Esophagus muscularis mucosa (tissue), 4 donors: Measurements from ENCODE around the gene ACTMAP. TPM values are rescaled to one million over a fixed set of nuclear protein-coding genes. Genes with fewer than 3 reads are reported as not detected.
"Not testable (repeated sequence)": the region's sequence is repeated elsewhere in the genome, so short reads cannot be mapped to it uniquely, and the experiment has no call there.

Experiments
- DNase-seq: peaks from one replicate; pipeline ENCODE4 v3.0.0-alpha.2; 2017; ENCODE audit errors: extremely low spot score
- H3K27ac ChIP-seq, 4 donors: fragments of 200-600 bp; sonication (generic); replicated peaks in 1 of 4; 1 replicate in 3 of 4; 2 replicates in 1 of 4; pipeline ENCODE4 v1.5.1; 2016 to 2019; ENCODE audit warnings: mild to moderate bottlenecking in 1 of 4
- H3K27me3 ChIP-seq, 4 donors: fragments of 200-600 bp; sonication (generic); one replicate each; pipeline versions ENCODE4 v1.5.1 to v1.6.0; 2016 to 2019
- H3K36me3 ChIP-seq, 4 donors: fragments of 200-600 bp; sonication (generic); one replicate each; pipeline ENCODE4 v1.5.1; 2016 to 2019
- H3K4me1 ChIP-seq, 4 donors: fragments of 200-600 bp; sonication (generic); one replicate each; pipeline ENCODE4 v1.5.1; 2016 to 2019
- H3K4me3 ChIP-seq, 4 donors: fragments of 200-600 bp; sonication (generic); 1 replicate in 2 of 4; 2 replicates in 2 of 4; pipeline ENCODE4 v1.5.1; 2016 to 2019; ENCODE audit warnings: mild to moderate bottlenecking in 4 of 4, moderate library complexity in 1 of 4
- H3K9me3 ChIP-seq, 4 donors: fragments of 200-600 bp; sonication (generic); 1 replicate in 3 of 4; 2 replicates in 1 of 4; pipeline ENCODE4 v1.5.1; 2016 to 2019
- EP300 ChIP-seq: sonication (generic); formaldehyde crosslinking; IDR thresholded peaks from one replicate; pipeline ENCODE4 v1.6.1; 2017; ENCODE audit warnings: antibody characterized with exemption
- POLR2A ChIP-seq: fragments of 450-650 bp; IDR thresholded peaks from one replicate; pipeline ENCODE4 v1.6.1; 2017; ENCODE audit warnings: antibody characterized with exemption, moderate library complexity, mild to moderate bottlenecking, low read depth
- POLR2AphosphoS5 ChIP-seq, 2 donors: sonication (generic); formaldehyde crosslinking; IDR thresholded peaks; one replicate each; pipeline ENCODE4 v1.6.1; 2017; ENCODE audit warnings: antibody characterized with exemption in 2 of 2
- WGBS: methylation state at CpG from one replicate; pipeline ENCODE4 v1.1.5; 2018; 5-methylcytosine and 5-hydroxymethylcytosine counted together
- intact Hi-C: fragments of 100-400 bp; cut with DNase I; formaldehyde crosslinking; loops from one replicate; pipeline ENCODE4 v1.15.1; 2023
- total RNA-seq, 4 donors: library from RNA; depleted of rRNA; stranded (reverse); fragments of >200 nt; gene quantifications; one replicate each; pipeline versions ENCODE4 v1.1.0 to v1.2.1, GENCODE V29; 2016
- TF ChIP-seq, protein P1 (sequence below), 3 experiments: fragments of 200-600 bp in 2 of 3; fragments of 450-650 bp in 1 of 3; sonication (generic) in 2 of 3; IDR thresholded peaks; one replicate each; pipeline ENCODE4 v1.5.1; 2017 to 2019; ENCODE audit warnings: antibody characterized with exemption in 3 of 3, mild to moderate bottlenecking in 2 of 3, moderate library complexity in 1 of 3

Gene ACTMAP
- total RNA-seq, 4 donors from 2014 or later, result 1.7 to 4.6 (median 3.7) TPM

DNA sequence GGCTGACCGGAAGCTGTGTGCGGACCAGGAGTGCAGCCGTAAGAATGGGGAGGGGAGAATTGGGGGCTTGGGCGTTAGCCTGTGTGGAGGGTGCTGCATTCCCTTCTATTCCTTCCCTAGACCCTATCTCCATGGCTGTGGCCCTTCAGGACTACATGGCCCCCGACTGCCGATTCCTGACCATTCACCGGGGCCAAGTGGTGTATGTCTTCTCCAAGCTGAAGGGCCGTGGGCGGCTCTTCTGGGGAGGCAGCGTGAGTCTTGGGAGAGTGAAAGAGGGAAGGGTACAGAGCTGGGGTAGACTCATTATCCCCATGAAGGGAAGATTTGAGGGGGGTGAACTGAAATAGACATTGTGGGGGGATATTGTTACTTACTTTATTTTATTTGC lies 25.4 kb upstream of the ACTMAP start:
- Histone ChIP-seq H3K4me3 (peak overlapping the region in 3 of 4 donors; percentile 17 to 33 (median 20)), H3K4me1 (peaks cover 16 to 20% (median 19%) of the 10 kb centered on the region in 4 donors), H3K9me3 (no peaks in the 10 kb centered on the region), H3K27ac (peak overlapping the region in 2 of 4 donors; percentile 31 to 37), H3K36me3 (peaks cover 0 to 1% (median 0%) of the 10 kb centered on the region in 4 donors), H3K27me3 (no peaks in the 10 kb centered on the region)
- TF ChIP-seq POLR2A (no peak), EP300 (no peak), POLR2AphosphoS5 (IDR thresholded peaks at IDR 0.05) (no peak)
- TF ChIP-seq, protein P1, sequence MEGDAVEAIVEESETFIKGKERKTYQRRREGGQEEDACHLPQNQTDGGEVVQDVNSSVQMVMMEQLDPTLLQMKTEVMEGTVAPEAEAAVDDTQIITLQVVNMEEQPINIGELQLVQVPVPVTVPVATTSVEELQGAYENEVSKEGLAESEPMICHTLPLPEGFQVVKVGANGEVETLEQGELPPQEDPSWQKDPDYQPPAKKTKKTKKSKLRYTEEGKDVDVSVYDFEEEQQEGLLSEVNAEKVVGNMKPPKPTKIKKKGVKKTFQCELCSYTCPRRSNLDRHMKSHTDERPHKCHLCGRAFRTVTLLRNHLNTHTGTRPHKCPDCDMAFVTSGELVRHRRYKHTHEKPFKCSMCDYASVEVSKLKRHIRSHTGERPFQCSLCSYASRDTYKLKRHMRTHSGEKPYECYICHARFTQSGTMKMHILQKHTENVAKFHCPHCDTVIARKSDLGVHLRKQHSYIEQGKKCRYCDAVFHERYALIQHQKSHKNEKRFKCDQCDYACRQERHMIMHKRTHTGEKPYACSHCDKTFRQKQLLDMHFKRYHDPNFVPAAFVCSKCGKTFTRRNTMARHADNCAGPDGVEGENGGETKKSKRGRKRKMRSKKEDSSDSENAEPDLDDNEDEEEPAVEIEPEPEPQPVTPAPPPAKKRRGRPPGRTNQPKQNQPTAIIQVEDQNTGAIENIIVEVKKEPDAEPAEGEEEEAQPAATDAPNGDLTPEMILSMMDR (IDR thresholded peaks at IDR 0.05), result no peak
- no peak for DNase-seq
- intact Hi-C loops, result no loop called here
- 86% methylated on average over 9 of the region's 10 CpGs for WGBS

DNA sequence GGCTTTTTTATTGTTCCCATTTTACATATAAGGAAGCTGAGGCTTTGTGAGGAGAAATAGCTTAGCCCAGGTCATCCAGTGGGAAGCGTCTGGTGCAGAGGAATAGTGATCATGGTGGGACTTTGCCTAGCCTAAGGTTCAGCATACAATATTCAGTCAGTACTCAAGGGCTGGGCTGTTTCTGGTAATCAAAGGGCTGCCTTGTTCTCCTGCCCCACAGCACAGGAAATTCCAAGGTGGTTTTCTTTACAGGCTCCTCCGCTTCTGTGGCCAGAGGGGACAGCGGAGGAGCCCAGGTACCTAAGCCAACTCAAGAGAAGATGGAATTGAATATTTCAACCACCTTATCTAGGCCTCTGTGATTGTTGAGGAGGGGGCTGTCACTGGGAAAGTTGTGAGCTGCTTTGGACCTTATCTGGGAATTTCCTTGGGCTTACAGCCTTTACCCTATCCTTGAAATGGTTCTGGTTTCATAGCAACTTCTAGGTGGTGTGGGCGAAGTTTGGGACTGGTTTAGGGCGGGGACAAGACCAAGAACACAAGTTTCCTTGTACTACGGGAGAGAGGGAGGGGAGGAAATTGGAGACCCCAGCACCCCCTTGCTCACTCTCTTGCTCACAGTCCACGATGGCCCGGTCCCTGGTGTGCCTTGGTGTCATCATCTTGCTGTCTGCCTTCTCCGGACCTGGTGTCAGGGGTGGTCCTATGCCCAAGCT lies 24.8 kb upstream of the ACTMAP start, which contains the start of gene MIA:
MIA (plus strand) TSS at position 606 of the 716 bp plus-strand sequence; CDS start at position 628, 22 bp downstream.
- Histone ChIP-seq H3K4me3 (peak within 1 kb of the TSS in 3 of 4 donors; percentile 17 to 33 (median 20)), H3K27me3 (no peaks in the 10 kb centered on the region)
- no peak for TF ChIP-seq POLR2AphosphoS5 (IDR thresholded peaks at IDR 0.05)
- TF ChIP-seq POLR2A, result no peak
- no peak for TF ChIP-seq EP300
- TF ChIP-seq, protein P1 (IDR thresholded peaks at IDR 0.05), result no peak

DNA sequence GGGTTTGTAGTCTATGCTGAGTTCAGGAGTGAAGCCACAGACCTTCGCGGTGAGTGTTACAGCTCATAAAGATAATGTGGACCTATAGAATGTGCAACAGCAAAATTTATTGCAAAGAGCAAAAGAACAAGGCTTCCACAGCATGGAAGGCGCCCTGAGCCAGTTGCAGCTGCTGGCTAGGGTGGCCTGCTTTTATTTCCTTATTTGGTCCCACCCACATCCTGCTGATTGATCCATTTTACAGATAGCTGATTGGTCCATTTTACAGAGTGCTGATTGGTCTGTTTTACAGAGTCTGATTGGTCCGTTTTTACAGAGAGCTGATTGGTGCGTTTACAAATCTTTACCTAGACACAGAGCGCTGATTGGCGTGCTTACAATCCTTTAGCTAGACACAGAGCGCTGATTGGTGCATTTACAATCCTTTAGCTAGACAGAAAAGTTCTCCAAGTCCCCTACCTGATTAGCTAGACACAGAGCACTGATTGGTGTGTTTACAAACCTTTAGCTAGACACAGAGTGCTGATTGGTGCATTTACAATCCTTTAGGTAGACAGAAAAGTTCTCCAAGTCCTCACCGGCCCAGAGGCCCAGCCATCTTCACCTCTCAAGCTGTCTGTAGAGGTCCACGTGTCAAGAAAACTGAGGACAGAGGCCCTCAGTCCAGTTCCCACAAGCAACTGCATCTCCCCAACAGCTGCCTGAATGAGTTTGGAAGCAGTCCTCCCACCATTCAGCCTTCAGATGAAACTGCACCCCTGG lies 21.0 kb upstream of the ACTMAP start:
- 96% methylated on average over 10 of the region's 10 CpGs for WGBS
- intact Hi-C loops, H3K27me3 ChIP-seq, H3K4me3 ChIP-seq, H3K9me3 ChIP-seq, H3K27ac ChIP-seq, DNase-seq, H3K4me1 ChIP-seq: not testable (repeated sequence)
- H3K36me3 ChIP-seq, result peaks cover 2 to 21% (median 10%) of the 10 kb centered on the region in 4 donors

More for the DNA sequence above, 24.8 kb upstream of the ACTMAP start, which contains the start of gene MIA:
- intact Hi-C loops, result no loop called here
- H3K36me3 ChIP-seq, result peaks cover 0 to 7% (median 0%) of the 10 kb centered on the region in 4 donors
- 78% methylated on average over 9 of the region's 9 CpGs for WGBS
- H3K9me3 ChIP-seq, result no peaks in the 10 kb centered on the region
- no peak for DNase-seq
- peaks cover 16 to 20% (median 19%) of the 10 kb centered on the region in 4 donors for H3K4me1 ChIP-seq
- H3K27ac ChIP-seq, result peak within 1 kb of the TSS in 3 of 4 donors; percentile 94 to 99 (median 99)

DNA sequence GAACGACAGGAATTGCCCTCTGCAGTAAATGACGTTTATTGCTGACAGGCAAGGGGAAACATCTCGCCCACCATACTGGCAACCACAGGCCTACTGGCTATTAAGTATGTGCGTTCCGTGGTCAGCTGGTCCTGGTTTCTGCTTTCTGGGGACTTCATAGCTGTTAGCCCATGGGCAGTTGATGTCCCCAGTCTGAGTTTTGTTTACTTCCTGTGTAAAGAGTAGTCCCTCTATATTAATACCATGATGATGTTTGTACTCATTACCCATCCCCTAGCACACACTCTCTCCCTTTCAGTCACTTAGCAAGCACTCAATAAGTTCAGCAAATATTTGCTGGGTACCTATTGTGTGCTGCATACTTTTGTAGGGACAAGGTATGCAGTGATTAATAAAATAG lies 18.6 kb upstream of the ACTMAP start:
- intact Hi-C loops, result no loop called here
- Histone ChIP-seq H3K36me3 (peaks cover 25 to 45% (median 34%) of the 10 kb centered on the region in 4 donors), H3K27me3 (no peaks in the 10 kb centered on the region), H3K27ac (no peak overlapping the region), H3K9me3 (no peaks in the 10 kb centered on the region), H3K4me3 (no peak overlapping the region), H3K4me1 (no peaks in the 10 kb centered on the region)
- no peak for DNase-seq
- WGBS, result 62% methylated on average over 5 of the region's 5 CpGs
- TF ChIP-seq, protein P1 (IDR thresholded peaks at IDR 0.05), result no peak

DNA sequence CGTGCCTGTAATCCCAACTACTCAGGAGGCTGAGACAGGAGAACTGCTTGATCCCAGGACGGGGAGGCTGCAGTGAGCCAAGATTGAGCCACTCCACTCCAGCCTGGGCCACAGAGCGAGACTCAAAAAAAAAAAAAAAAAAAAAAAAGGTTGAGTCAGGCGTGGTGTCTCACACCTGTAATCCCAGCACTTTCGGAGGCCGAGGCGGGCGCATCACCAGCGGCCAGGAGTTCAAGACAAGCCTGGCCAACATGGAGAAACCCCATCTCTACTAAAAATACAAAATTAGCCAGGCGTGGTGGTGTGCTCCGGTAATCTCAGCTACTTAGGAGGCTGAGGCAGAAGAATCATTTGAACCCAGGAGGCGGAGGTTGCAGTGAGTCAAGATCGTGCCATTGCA lies 16.1 kb upstream of the ACTMAP start:
- H3K27me3 ChIP-seq, H3K9me3 ChIP-seq, intact Hi-C loops, H3K4me3 ChIP-seq, DNase-seq, H3K27ac ChIP-seq, H3K4me1 ChIP-seq: not testable (repeated sequence)
- WGBS, result 95% methylated on average over 13 of the region's 13 CpGs
- peaks cover 47 to 70% (median 59%) of the 10 kb centered on the region in 4 donors for H3K36me3 ChIP-seq
